Measurements from ENCODE around the gene CTTNBP2.

Gene CTTNBP2

GRCh38 chr7:117873310-117874190 is at the start of gene CTTNBP2:
Gene CTTNBP2 (minus strand): TSS chr7:117873441. CDS start chr7:117873415, 26 bp downstream.
- peak; percentile 11 for DNase-seq (ENCODE audit: low read depth)

- DNase-seq (ENCODE audit: low read depth) = no peak
Measured at GRCh38 chr7:117916309-117916708, 43.1 kb upstream of the CTTNBP2 start.

- no peak for DNase-seq (ENCODE audit: low read depth)
Measured at GRCh38 chr7:117912421-117912820, 39.2 kb upstream of the CTTNBP2 start.

- DNase-seq (ENCODE audit: low read depth) = no peak
Measured at GRCh38 chr7:117908031-117908795, 35.0 kb upstream of the CTTNBP2 start.

- no peak for DNase-seq (ENCODE audit: low read depth)
Measured at GRCh38 chr7:117907049-117907640, 33.9 kb upstream of the CTTNBP2 start.

- no peak for DNase-seq (ENCODE audit: low read depth)
Measured at GRCh38 chr7:117902314-117902889, 29.2 kb upstream of the CTTNBP2 start.

- DNase-seq (ENCODE audit: low read depth) = no peak
Measured at GRCh38 chr7:117901089-117901797, 28.0 kb upstream of the CTTNBP2 start.

- no peak for DNase-seq (ENCODE audit: low read depth)
Measured at GRCh38 chr7:117896339-117896738, 23.1 kb upstream of the CTTNBP2 start.

GRCh38 chr7:117895276-117895675 is 22.0 kb upstream of the CTTNBP2 start:
- no peak for DNase-seq (ENCODE audit: low read depth)

GRCh38 chr7:117894037-117894436 is 20.8 kb upstream of the CTTNBP2 start:
- DNase-seq (ENCODE audit: low read depth) = no peak

GRCh38 chr7:117892821-117893220 is 19.6 kb upstream of the CTTNBP2 start:
- no peak for DNase-seq (ENCODE audit: low read depth)

GRCh38 chr7:117889611-117890010 is 16.4 kb upstream of the CTTNBP2 start:
- no peak for DNase-seq (ENCODE audit: low read depth)

- DNase-seq (ENCODE audit: low read depth) = no peak
Measured at GRCh38 chr7:117888627-117889026, 15.4 kb upstream of the CTTNBP2 start.

GRCh38 chr7:117882594-117882993 is 9.4 kb upstream of the CTTNBP2 start:
- no peak for DNase-seq (ENCODE audit: low read depth)

- no peak for DNase-seq (ENCODE audit: low read depth)
Measured at GRCh38 chr7:117876761-117877160, 3.5 kb upstream of the CTTNBP2 start.

- DNase-seq (ENCODE audit: low read depth) = no peak
Measured at GRCh38 chr7:117875566-117875965, 2.3 kb upstream of the CTTNBP2 start.

GRCh38 chr7:117874191-117874700 is 1.0 kb upstream of the CTTNBP2 start:
- no peak for DNase-seq (ENCODE audit: low read depth)

- no peak for DNase-seq (ENCODE audit: low read depth)
Measured at GRCh38 chr7:117872561-117873309, 506 bp downstream of the CTTNBP2 start.

GRCh38 chr7:117871778-117872538 is 1.3 kb downstream of the CTTNBP2 start:
- no peak for DNase-seq (ENCODE audit: low read depth)

GRCh38 chr7:117871401-117871777 is 1.9 kb downstream of the CTTNBP2 start:
- DNase-seq (ENCODE audit: low read depth) = no peak

All from GM04504 (cell line).